Natural killer cell (primary cell): Measurements from ENCODE around the gene MYMX. TPM values are rescaled to one million over a fixed set of nuclear protein-coding genes. Genes with fewer than 3 reads are reported as not detected.
A peak's percentile ranks its signal among the peaks of the same experiment; 100 is the strongest.

Experiments
- ATAC-seq, 3 donors: fragments of 150-1000 bp in 2 of 3; fragments of 200-7000 bp in 1 of 3; cut with Tn5 transposase; 1 replicate in 1 of 3; 2 replicates in 2 of 3; pipeline ENCODE4 v1.10.0; 2021; ENCODE audit warnings: mild to moderate bottlenecking in 2 of 3, moderate library complexity in 2 of 3
- DNase-seq, 2 donors: peaks; one replicate each; pipeline versions ENCODE4 v3.0.0 to v3.0.0-alpha.2; 2013 to 2021; ENCODE audit warnings: mixed read lengths in 1 of 2
- H3K27ac ChIP-seq: one replicate; pipeline ENCODE4 v1.5.1; 2013; ENCODE audit warnings: mild to moderate bottlenecking, low read length
- H3K27me3 ChIP-seq: one replicate; pipeline ENCODE4 v1.6.1; 2013; ENCODE audit warnings: low read length; ENCODE audit not compliant: control insufficient read depth, insufficient read depth
- H3K36me3 ChIP-seq: one replicate; pipeline ENCODE4 v1.6.1; 2013; ENCODE audit warnings: low read length; ENCODE audit not compliant: control insufficient read depth, insufficient read depth
- H3K4me1 ChIP-seq: one replicate; pipeline ENCODE4 v1.6.1; 2013; ENCODE audit warnings: low read length; ENCODE audit not compliant: control insufficient read depth, insufficient read depth
- H3K4me3 ChIP-seq: one replicate; pipeline ENCODE4 v1.5.1; 2013; ENCODE audit warnings: low read length
- H3K9me3 ChIP-seq: one replicate; pipeline ENCODE4 v1.6.1; 2013; ENCODE audit warnings: low read length; ENCODE audit not compliant: control insufficient read depth, insufficient read depth
- H3K27ac Mint-ChIP-seq, 2 donors: one replicate each; pipeline ENCODE4 v1.8.0; 2022; ENCODE audit warnings: mild to moderate bottlenecking in 2 of 2, mixed read lengths in 2 of 2, moderate library complexity in 1 of 2
- H3K27me3 Mint-ChIP-seq, 2 donors: one replicate each; pipeline ENCODE4 v1.8.0; 2022; ENCODE audit warnings: low read depth in 2 of 2, mixed read lengths in 2 of 2
- H3K36me3 Mint-ChIP-seq: one replicate; pipeline ENCODE4 v1.8.0; 2022; ENCODE audit warnings: mixed read lengths
- H3K4me1 Mint-ChIP-seq, 2 donors: one replicate each; pipeline ENCODE4 v1.8.0; 2022; ENCODE audit warnings: mixed read lengths in 2 of 2
- H3K4me3 Mint-ChIP-seq: one replicate; pipeline ENCODE4 v1.8.0; 2022; ENCODE audit warnings: mild to moderate bottlenecking, moderate library complexity, mixed read lengths
- H3K9me3 Mint-ChIP-seq, 2 donors: one replicate each; pipeline ENCODE4 v1.8.0; 2022; ENCODE audit warnings: mixed read lengths in 2 of 2
- WGBS: methylation state at CpG from one replicate; pipeline ENCODE4 v1.1.7; 2013; ENCODE audit warnings: missing lambda C conversion rate; ENCODE audit not compliant: insufficient coverage; 5-methylcytosine and 5-hydroxymethylcytosine counted together
- intact Hi-C: fragments of 100-400 bp; cut with micrococcal nuclease; formaldehyde crosslinking; loops from one replicate; pipeline ENCODE4 v1.14.2; 2022
- total RNA-seq, 4 donors: library from RNA; stranded (reverse); fragments of 120-200 nt in 1 of 4; gene quantifications; one replicate each; pipeline versions ENCODE4 v1.2.3 to v1.2.4, GENCODE V29; 2013 to 2022
- TF ChIP-seq, protein P1 (sequence below): fragments of 200-600 bp; IDR thresholded peaks from one replicate; pipeline ENCODE4 v1.8.0; 2022; ENCODE audit warnings: antibody characterized with exemption

The MYMX gene
- total RNA-seq, 3 donors from 2014 or later (not counting 1 experiment from before 2014, with no cell fraction given): not detected

DNA sequence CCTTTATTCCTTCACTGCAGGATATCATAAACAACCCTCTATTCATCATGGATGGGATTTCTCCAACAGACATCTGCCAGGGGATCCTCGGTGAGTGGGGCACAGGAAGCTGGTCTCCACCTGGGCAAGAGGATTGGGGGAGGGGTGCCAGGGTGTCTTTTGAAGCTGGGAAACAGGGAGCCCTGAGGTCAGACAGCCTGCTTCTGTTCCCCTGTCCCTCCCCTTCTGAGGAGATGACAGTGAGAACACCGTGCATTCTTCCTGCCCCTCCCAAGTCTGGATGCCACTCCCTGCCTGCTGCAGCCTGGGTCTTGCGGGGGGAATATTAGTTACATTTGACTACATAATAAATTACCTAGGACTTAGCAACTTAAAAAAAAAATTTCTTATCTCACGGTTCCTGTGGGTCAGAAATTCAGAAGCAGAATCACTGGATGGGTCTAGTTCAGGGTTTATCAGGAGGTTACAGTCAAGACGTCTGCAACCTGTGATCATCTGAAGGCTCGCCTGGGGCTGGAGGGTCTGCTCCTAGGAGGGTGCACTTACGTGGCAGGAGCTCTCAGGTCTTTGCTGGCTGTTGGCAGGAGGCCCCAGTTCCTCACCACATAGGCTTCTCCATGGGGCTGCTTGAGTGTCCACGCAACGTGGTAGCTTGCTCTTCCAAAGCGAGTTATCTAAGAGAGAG, 46.7 kb upstream of the MYMX start:
- H3K4me3 ChIP-seq: no peak overlapping the region
- H3K27ac ChIP-seq: no peak overlapping the region
- H3K9me3 ChIP-seq: no peaks in the 10 kb centered on the region
- ATAC-seq: no peak
- H3K36me3 ChIP-seq: no peaks in the 10 kb centered on the region
- H3K27ac Mint-ChIP-seq: no peak overlapping the region
- no peak for DNase-seq
- H3K27me3 ChIP-seq: no peaks in the 10 kb centered on the region
- TF ChIP-seq, protein P1, sequence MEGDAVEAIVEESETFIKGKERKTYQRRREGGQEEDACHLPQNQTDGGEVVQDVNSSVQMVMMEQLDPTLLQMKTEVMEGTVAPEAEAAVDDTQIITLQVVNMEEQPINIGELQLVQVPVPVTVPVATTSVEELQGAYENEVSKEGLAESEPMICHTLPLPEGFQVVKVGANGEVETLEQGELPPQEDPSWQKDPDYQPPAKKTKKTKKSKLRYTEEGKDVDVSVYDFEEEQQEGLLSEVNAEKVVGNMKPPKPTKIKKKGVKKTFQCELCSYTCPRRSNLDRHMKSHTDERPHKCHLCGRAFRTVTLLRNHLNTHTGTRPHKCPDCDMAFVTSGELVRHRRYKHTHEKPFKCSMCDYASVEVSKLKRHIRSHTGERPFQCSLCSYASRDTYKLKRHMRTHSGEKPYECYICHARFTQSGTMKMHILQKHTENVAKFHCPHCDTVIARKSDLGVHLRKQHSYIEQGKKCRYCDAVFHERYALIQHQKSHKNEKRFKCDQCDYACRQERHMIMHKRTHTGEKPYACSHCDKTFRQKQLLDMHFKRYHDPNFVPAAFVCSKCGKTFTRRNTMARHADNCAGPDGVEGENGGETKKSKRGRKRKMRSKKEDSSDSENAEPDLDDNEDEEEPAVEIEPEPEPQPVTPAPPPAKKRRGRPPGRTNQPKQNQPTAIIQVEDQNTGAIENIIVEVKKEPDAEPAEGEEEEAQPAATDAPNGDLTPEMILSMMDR: no peak
- H3K9me3 Mint-ChIP-seq: no peaks in the 10 kb centered on the region
- peaks cover 13 to 17% of the 10 kb centered on the region in 2 donors for H3K27me3 Mint-ChIP-seq
- intact Hi-C loops: loop anchor here (5.0 kb wide), 1 partner anchor 52 kb away; the partner anchor contains the start of gene SLC29A1
- no peaks in the 10 kb centered on the region for H3K36me3 Mint-ChIP-seq
- no peak overlapping the region for H3K4me3 Mint-ChIP-seq
- H3K4me1 Mint-ChIP-seq: peaks cover 5 to 6% of the 10 kb centered on the region in 2 donors
- 71% methylated on average over 9 of the region's 10 CpGs for WGBS
- peaks cover 5% of the 10 kb centered on the region for H3K4me1 ChIP-seq

DNA sequence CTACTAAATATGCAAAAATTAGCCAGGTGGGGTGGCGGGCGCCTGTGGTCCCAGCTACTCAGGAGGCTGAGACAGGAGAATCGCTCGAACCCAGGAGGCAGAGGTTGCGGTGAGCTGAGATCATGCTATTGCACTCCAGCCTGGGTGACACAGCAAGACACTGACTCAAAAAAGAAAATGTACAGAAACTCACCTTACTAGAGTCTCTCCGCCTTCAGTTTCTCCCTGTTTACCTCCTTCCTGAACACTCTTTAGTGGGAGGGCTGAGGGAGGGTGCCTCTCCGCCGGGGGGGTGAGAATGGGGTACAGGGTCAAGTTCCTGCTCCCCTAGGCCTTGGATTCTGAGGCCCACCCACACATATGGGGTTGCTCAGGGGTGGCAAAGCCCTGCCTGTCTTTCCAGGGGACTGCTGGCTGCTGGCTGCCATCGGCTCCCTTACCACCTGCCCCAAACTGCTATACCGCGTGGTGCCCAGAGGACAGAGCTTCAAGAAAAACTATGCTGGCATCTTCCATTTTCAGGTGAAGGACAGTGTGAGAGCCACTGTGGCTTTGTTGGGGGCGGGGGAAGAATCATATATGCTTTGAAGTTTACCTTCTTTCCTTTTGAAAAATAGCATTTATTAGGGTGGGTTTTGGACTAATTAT, 44.7 kb upstream of the MYMX start:
- peaks cover 6 to 11% of the 10 kb centered on the region in 2 donors for H3K4me1 Mint-ChIP-seq
- no peaks in the 10 kb centered on the region for H3K9me3 ChIP-seq
- no peak overlapping the region for H3K27ac Mint-ChIP-seq
- H3K4me3 Mint-ChIP-seq: no peak overlapping the region
- H3K36me3 Mint-ChIP-seq: no peaks in the 10 kb centered on the region
- peaks cover 15% of the 10 kb centered on the region for H3K4me1 ChIP-seq
- H3K4me3 ChIP-seq: no peak overlapping the region
- DNase-seq (no peak), ATAC-seq (no peak)
- TF ChIP-seq, protein P1: no peak
- H3K27me3 ChIP-seq: no peaks in the 10 kb centered on the region
- H3K27ac ChIP-seq: no peak overlapping the region
- H3K36me3 ChIP-seq: no peaks in the 10 kb centered on the region
- WGBS: 83% methylated on average over 10 of the region's 12 CpGs
- no peaks in the 10 kb centered on the region for H3K9me3 Mint-ChIP-seq
- intact Hi-C loops: loop anchor here (1.0 to 5.0 kb wide), 4 partner anchors 50 to 166 kb away; partner anchors contain the start of genes SLC29A1 and SLC35B2
- peaks cover 3 to 6% of the 10 kb centered on the region in 2 donors for H3K27me3 Mint-ChIP-seq

DNA sequence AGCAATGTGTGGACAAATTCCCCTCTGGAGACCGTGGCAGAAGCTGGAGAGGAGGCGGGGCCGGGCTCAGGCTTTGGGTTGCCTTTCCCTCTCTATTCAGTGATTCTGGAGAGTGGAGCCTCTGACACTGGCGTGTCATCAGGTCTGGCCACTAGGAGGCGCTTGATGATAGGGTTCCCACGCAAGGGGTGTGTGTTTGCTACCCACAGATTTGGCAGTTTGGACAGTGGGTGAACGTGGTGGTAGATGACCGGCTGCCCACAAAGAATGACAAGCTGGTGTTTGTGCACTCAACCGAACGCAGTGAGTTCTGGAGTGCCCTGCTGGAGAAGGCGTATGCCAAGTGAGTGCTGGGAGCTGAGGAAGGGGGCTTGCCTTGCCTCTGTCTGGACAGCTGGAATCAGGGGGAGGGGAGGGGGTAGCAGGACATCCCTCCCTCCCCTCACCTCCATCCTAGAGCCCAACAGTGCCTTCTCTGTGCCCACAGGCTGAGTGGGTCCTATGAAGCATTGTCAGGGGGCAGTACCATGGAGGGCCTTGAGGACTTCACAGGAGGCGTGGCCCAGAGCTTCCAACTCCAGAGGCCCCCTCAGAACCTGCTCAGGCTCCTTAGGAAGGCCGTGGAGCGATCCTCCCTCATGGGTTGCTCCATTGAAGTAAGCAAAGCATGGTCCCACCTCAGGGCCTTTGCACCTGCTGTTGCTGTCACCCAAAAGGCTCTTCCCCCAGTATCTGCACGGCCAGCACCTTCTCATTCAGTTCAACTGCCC, 43.8 kb upstream of the MYMX start:
- Mint-ChIP-seq H3K9me3 (no peaks in the 10 kb centered on the region), H3K4me1 (peaks cover 12 to 20% of the 10 kb centered on the region in 2 donors), H3K27me3 (peaks cover 3 to 6% of the 10 kb centered on the region in 2 donors), H3K27ac (no peak overlapping the region), H3K4me3 (no peak overlapping the region), H3K36me3 (no peaks in the 10 kb centered on the region)
- Histone ChIP-seq H3K9me3 (no peaks in the 10 kb centered on the region), H3K4me3 (no peak overlapping the region), H3K4me1 (peaks cover 22% of the 10 kb centered on the region), H3K36me3 (no peaks in the 10 kb centered on the region), H3K27me3 (no peaks in the 10 kb centered on the region), H3K27ac (no peak overlapping the region)
- TF ChIP-seq, protein P1: peak; percentile 93
- DNase-seq (peak; percentile 71 to 84), ATAC-seq (peak; percentile 63 to 77 (median 67))
- intact Hi-C loops: loop anchor here (1.0 to 5.0 kb wide), 4 partner anchors 49 to 165 kb away; partner anchors contain the start of genes SLC29A1 and SLC35B2
- 28% methylated on average over 15 of the region's 15 CpGs for WGBS
